Glutamatergic neuron (in vitro differentiated cells): ENCODE measurements around the gene COMMD10. TPM values are rescaled to one million over a fixed set of nuclear protein-coding genes. Genes with fewer than 3 reads are reported as not detected.

Experiments
- DNase-seq: peaks from one replicate; pipeline ENCODE4 v3.0.0; 2022
- H3K27ac Mint-ChIP-seq: one replicate; pipeline ENCODE4 v1.8.0; 2020; ENCODE audit warnings: mild to moderate bottlenecking, mixed read lengths, inconsistent platforms; ENCODE audit not compliant: unreplicated experiment
- H3K27me3 Mint-ChIP-seq: one replicate; pipeline ENCODE4 v1.8.0; 2020; ENCODE audit warnings: mild to moderate bottlenecking, moderate library complexity, mixed read lengths, inconsistent platforms; ENCODE audit not compliant: unreplicated experiment
- H3K36me3 Mint-ChIP-seq: one replicate; pipeline ENCODE4 v1.8.0; 2020; ENCODE audit warnings: mild to moderate bottlenecking, mixed read lengths, inconsistent platforms; ENCODE audit not compliant: unreplicated experiment
- H3K4me1 Mint-ChIP-seq: one replicate; pipeline ENCODE4 v1.8.0; 2020; ENCODE audit warnings: mild to moderate bottlenecking, low read depth, mixed read lengths, inconsistent platforms; ENCODE audit not compliant: unreplicated experiment
- H3K4me3 Mint-ChIP-seq: one replicate; pipeline ENCODE4 v1.8.0; 2020; ENCODE audit warnings: mild to moderate bottlenecking, mixed read lengths, inconsistent platforms; ENCODE audit not compliant: unreplicated experiment
- H3K9me3 Mint-ChIP-seq: one replicate; pipeline ENCODE4 v1.8.0; 2020; ENCODE audit warnings: mild to moderate bottlenecking, moderate library complexity, mixed read lengths, inconsistent platforms; ENCODE audit not compliant: unreplicated experiment
- CTCF ChIP-seq: fragments of 200-600 bp; sonication (generic); IDR thresholded peaks from one replicate; pipeline ENCODE4 v1.5.0; 2021; ENCODE audit not compliant: partially characterized antibody, unreplicated experiment
- total RNA-seq: library from RNA; stranded (reverse); fragmentation: NEBNext Ultra II Directional; extraction: Animal tissue kit (Norgen Biotek cat#: 25700); gene quantifications from one replicate; pipeline ENCODE4 v1.2.1, GENCODE V29; 2021; ENCODE audit not compliant: unreplicated experiment

Gene COMMD10
- total RNA-seq, 1 donor from 2014 or later, result 22.9 TPM

- TF ChIP-seq CTCF, result no peak
- Mint-ChIP-seq H3K27ac (no peak overlapping the region), H3K36me3 (peaks cover 14% of the 10 kb centered on the region), H3K27me3 (no peaks in the 10 kb centered on the region), H3K4me3 (no peak overlapping the region), H3K9me3 (peaks cover 5% of the 10 kb centered on the region), H3K4me1 (no peaks in the 10 kb centered on the region)
- DNase-seq, result no peak
These were observed 204.5 kb downstream of the COMMD10 start for GRCh38 chr5:116289276-116289675.

- TF ChIP-seq CTCF, result no peak
- H3K36me3 Mint-ChIP-seq, result peaks cover 14% of the 10 kb centered on the region
- no peak overlapping the region for H3K4me3 Mint-ChIP-seq
- H3K27me3 Mint-ChIP-seq, result no peaks in the 10 kb centered on the region
- peaks cover 5% of the 10 kb centered on the region for H3K9me3 Mint-ChIP-seq
- H3K4me1 Mint-ChIP-seq, result peaks cover 3% of the 10 kb centered on the region
- no peak for DNase-seq
- H3K27ac Mint-ChIP-seq, result no peak overlapping the region
These were observed 206.4 kb downstream of the COMMD10 start for GRCh38 chr5:116291271-116291670.

- no peak for DNase-seq
- Mint-ChIP-seq H3K27me3 (peaks cover 2% of the 10 kb centered on the region), H3K4me3 (no peak overlapping the region), H3K36me3 (peaks cover 11% of the 10 kb centered on the region), H3K27ac (no peak overlapping the region), H3K4me1 (peaks cover 10% of the 10 kb centered on the region), H3K9me3 (peaks cover 5% of the 10 kb centered on the region)
- no peak for TF ChIP-seq CTCF
These were observed 207.5 kb downstream of the COMMD10 start for GRCh38 chr5:116292321-116292720.

GRCh38 chr5:116296335-116297072, 211.7 kb downstream of the COMMD10 start:
- Mint-ChIP-seq H3K27me3 (peaks cover 2% of the 10 kb centered on the region), H3K36me3 (no peaks in the 10 kb centered on the region), H3K4me3 (peak overlapping the region; percentile 30), H3K4me1 (peaks cover 24% of the 10 kb centered on the region), H3K9me3 (peaks cover 2% of the 10 kb centered on the region), H3K27ac (peak overlapping the region; percentile 83)
- DNase-seq, result no peak
- TF ChIP-seq CTCF, result no peak

- H3K27me3 Mint-ChIP-seq, result peaks cover 2% of the 10 kb centered on the region
- peaks cover 2% of the 10 kb centered on the region for H3K9me3 Mint-ChIP-seq
- peak overlapping the region; percentile 86 for H3K27ac Mint-ChIP-seq
- no peak overlapping the region for H3K4me3 Mint-ChIP-seq
- DNase-seq, result no peak
- TF ChIP-seq CTCF, result no peak
- no peaks in the 10 kb centered on the region for H3K36me3 Mint-ChIP-seq
- H3K4me1 Mint-ChIP-seq, result peaks cover 24% of the 10 kb centered on the region
These were observed 212.5 kb downstream of the COMMD10 start for GRCh38 chr5:116297296-116297814.
